Stimulated activated CD4-positive, alpha-beta T cell treated with anti-CD3 and anti-CD28 coated beads, Interleukin-12 subunit alpha, Interleukin-12 subunit beta, amount 100 ng/mL, for 4 hours (primary cell): ENCODE results near the gene SRSF12.

Experiments
- DNase-seq: peaks from one replicate; pipeline ENCODE4 v3.0.0-alpha.2; 2020

SRSF12 gene

DNA sequence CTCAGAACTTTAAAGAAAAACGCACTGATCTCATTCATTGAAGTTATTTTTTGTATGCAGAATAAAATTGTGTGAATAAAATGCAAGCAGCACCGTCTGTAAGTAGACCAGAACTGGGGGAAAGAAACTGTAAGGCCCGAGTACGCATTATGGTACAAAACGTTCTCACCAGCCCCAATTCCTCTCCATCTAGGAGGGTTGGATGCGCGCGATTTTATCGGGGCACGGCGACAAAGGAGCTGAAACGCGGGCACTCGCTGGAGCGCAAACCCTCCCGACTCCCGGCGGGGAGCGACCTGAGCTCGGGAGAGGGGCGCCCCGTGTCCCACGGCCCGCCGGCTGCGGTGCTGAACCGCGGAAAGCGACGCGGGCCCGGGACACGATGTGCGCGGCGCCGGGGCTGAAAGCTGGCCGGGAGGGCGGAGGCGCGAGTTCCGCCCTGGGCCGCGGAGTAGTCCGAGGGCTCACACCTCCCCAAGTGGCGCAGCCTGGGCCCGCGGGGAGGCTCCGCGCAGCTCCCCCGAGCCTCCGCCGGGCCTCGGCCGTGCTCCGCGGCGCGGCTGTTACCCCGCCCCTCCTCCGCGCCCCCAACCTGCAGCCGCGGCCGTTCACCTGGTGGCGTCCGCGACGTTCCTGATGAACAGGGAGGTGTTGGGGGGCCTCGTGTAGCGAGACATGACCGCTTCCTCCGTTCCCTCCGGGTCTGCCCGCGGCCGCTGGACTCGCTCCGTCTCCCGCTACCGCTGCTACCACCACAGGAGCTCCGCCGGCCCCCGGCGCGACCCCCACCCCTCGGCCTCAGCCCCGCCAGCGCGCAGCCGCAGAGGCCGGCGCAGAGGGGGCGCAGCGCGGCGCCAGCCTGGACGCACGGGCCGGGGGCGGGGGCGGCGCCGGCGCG is at the start of gene SRSF12:
Gene SRSF12, minus strand, starts transcription at position 861 of the 898 bp plus-strand sequence. Its CDS starts 184 bp downstream, at position 677.
- peak; percentile 34 for DNase-seq

DNA sequence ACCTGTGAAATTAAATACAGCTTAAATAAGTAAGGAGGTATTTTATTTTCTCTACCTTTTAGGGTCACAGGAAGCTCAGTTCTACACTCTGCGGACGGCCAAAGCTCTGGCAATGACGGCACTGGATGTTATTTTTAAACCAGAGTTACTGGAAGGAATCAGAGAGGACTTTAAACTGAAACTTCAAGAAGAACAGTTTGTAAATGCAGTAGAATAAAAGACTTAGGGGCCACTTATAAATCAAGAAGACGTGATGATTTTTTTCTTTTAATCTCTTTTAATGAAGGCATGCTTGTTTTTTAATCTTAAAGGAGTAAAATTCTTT is 44.1 kb upstream of the SRSF12 start:
- no peak for DNase-seq

GRCh38 chr6:89161326-89162046 is 43.6 kb upstream of the SRSF12 start:
- DNase-seq, result no peak

- DNase-seq, result no peak
Observed at GRCh38 chr6:89160331-89161092, 42.6 kb upstream of the SRSF12 start.

DNA sequence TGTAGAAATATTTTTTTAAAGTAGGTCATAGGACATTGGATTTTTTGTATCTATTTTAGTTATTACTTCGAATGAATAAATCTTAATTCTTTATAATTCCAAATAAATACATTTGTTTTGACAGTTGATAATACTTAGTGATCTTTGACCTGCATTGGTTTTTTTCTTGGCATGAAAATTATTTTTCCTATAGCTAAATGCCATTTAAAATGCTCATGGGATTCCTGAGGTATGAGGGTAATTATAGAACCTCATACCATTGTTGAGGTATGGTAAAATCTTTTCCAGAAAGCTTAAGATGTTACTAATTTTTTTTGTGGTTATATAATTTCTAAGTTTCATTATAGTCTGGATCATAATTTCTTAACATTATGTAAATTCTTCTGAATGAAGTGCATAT is 36.3 kb upstream of the SRSF12 start:
- no peak for DNase-seq

DNA sequence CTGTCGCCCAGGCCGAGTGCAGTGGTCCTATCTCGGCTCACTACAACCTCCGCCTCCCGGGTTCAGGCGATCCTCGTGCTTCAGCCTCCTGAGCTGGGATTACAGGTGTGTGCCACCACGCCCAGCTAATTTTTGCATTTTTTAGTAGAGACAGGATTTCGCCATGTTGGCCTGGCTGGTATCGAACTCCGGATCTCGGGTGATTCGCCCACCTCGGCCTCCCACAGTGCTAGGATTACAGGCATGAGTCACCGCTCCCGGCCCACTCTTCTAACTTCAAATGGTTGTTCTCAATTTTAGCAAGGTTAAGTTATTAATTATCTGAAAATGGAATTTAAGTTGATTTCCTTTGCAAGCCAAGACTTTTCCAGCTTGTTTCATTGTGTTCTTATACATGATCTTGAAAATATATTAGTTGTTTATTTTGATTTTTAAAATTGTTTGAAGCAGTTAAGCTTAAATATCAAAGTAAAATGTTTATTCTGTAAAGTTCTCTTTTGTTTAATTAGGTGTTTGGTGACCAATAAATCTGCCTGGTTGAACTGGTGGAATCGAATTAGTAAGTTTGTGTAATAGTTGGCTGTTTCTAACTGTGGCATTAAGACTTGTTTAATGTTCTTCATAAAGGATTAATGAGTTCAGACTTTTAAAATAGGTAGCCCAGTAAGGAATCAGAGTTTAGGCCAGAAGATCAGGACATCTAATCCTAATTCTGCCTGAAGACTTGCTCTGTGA is 30.3 kb upstream of the SRSF12 start:
- DNase-seq, result peak; percentile 23

DNA sequence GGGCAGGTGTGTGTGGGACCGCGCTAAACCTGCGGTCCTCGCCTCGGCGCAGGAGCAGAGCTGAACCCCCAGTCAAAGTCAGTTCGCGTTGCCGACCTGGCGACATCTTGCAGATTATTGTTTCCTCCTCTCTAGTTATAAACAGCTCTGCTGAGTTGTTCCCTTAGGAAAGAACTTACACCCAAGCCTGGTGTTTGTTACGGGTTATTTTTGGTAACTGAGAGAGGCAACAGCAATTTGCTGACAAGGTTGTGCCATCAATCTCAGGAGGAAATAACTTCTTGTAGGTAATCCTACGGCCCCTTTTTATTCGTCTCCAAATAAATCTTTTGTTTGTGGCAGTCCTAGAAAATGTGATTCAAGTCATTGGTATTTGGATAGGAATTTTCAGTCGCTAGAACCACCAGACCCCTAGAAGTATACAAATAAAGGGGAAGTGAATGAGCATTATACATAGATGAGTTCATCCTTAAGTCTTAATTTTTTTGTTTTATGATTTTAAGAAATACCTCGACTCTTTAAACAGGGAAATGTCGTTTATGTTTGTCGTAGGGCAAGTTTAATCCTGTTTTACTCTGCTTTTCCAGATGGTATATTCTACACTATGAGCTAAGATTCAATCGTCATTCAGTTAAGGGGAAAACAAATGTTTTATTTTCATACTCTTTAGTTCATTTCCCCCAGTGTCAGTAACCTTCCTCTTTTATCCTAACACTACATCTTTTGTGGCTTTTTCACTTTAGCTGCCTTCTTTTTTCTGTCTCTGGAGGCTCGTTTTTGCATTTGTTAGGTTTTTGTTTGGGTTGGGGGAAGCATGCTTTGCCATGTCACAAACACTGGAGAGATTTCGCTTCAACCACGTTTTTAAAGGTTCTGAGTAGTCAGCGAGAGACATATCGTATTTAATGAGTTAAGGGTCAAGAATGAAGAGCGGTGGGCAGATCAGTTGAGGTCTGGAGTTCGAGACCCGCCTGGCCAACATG is 29.1 kb upstream of the SRSF12 start:
- DNase-seq, result peak; percentile 35

DNA sequence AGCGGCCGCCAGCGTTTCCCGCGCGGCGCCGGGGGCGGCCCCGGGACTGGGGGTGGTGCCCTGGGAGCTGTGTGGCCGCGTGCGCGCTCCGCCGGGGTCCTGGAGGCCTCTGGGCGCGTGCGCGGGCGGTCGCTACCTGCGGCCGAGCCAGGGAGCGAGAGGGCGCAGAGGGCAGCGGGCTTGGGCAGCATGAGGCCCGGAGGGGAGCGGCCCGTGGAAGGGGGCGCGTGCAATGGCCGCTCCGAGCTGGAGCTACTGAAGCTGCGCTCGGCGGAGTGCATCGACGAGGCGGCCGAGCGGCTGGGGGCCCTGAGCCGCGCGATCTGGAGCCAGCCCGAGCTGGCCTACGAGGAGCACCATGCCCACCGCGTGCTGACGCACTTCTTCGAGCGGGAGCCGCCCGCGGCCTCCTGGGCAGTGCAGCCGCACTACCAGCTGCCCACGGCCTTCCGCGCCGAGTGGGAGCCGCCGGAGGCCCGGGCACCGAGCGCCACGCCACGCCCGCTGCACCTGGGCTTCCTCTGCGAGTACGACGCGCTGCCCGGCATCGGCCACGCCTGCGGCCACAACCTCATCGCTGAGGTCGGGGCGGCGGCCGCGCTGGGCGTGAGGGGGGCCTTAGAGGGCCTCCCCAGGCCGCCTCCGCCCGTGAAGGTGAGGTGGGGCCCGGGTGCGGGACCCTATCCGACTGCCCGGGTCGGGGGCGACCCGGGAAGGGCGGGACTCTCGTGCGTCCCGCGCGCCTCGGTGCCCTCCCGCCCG is 28.3 kb upstream of the SRSF12 start, which contains the start of gene PM20D2:
Gene PM20D2, plus strand, starts transcription at position 100 of the 762 bp plus-strand sequence. Its CDS starts 90 bp downstream, at position 190.
- DNase-seq, result peak; percentile 66

- no peak for DNase-seq
Observed at GRCh38 chr6:89145091-89145955, 27.5 kb upstream of the SRSF12 start.

- DNase-seq, result no peak
Observed at GRCh38 chr6:89144354-89144906, 26.6 kb upstream of the SRSF12 start.

DNA sequence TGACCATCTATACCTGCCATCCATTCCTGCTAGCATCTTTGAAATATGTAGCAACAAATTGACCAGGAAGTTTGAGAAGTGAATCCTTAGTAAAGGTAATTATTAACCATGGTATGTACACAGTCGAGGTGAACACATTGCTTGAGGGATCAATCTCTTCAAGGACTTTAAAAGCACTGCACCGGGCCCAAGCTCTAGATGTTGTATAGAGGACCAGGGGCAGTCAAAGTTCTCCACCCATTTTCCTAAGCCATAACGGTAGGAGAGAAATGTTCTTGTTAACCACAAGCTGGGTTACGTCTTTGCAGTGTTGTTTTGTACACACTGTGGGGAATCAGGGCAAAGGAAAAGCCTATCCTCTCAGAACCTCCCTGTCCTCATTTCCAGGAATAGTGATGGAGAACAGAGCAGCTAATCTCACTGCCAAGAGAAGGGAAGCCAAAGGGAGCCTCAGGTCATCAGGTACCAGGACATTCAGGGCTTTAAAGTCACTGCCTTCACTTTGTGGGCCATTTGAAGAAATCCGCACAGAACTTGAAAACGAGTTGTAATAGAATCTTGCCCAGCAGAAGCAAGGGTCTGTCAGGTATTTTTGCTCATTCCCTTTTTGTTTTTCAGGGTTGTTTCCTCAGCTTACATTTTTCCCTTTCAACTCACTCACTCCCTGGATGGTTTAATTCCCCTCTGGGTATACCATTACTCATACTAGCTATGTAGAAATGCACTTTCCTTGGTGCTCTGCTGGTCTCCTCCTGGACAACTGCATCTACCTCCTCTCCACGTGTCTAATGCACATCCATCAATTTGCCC is 22.7 kb upstream of the SRSF12 start:
- DNase-seq, result no peak

DNA sequence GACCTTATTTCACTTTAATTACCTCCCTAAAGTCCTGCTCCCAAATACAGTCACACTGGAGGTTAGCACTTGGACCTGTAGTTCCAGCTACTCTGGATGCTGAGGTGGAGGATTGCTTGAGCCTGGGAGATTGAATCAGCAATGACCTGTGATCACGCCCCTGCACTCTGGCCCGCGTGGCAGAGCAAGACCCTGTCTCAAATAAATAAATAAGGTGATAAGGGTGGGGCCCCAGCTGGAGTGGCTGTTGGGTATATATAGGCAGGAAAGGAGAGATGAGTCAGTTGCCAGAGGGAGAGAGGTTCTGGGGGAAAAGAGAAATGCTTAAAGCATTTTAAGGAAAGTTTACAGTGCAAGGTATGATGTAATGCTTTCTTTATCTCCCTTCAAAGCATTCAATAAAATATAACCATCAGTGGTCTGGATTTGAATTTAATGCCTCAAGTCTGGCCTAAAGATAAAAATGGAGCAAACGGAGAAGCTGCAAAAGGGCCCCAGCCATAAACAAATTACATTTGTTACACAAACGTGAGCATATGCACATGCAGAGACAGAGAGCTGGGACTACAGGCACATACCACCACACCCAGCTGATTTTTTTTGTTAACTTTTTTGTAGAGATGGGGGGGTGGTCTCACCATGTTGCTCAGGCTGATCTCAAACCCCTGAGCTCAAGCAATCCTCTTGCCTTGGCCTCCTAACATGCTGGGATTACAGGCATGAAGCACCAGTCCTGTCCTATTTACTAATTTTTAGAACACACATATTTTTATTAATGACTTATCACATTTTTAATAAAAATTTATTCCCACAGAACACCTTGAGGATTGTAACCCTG is 21.9 kb upstream of the SRSF12 start:
- no peak for DNase-seq

DNA sequence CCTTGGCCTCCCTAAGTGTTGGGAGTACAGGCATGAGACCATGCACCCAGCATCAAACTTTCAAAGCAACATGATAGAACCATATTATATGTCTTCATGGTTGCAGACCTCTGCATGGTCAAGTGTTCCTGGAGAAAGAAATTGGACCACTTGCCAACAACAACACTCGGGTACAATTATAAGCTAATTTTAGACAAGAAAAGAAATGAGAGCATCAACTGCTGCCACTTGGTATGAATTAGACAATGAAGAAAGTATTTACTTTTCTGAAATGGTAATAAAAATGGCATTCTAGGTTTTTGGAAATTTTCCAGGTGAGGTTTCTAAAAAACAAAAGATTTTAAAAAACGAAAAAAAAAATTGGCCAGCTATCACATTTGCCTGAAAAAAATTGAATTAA is 20.3 kb upstream of the SRSF12 start:
- DNase-seq, result no peak

GRCh38 chr6:89134723-89135122 is 16.9 kb upstream of the SRSF12 start:
- DNase-seq, result no peak

GRCh38 chr6:89133981-89134380 is 16.1 kb upstream of the SRSF12 start:
- no peak for DNase-seq

DNA sequence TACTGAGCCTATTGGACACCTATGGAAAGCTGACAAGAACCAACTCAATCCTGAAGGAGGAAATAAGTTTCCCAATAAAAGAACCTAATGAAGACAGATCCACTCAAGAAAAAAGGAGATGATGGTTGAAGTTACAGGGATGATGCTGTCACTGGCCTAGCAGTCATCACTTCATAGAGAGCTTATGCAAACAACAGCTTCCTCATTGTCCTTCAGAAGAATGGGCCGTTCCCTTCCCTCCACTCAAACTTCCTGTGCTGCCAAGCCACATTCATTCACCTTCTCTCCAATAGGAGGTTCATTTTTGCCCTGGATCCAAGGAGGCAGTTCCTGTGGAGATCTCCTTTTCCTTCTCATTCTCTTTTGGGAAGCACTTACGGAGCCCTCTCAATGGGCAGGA is 14.2 kb upstream of the SRSF12 start:
- no peak for DNase-seq

GRCh38 chr6:89131599-89131998 is 13.7 kb upstream of the SRSF12 start:
- DNase-seq, result no peak
